GM19467 (cell line): ENCODE results near the gene PTPRS.

Experiments used
- ATAC-seq: cut with Tn5 transposase; IDR thresholded peaks from one replicate; pipeline ENCODE4 v1.9.1; 2021; ENCODE audit warnings: mild to moderate bottlenecking, moderate library complexity; ENCODE audit not compliant: unreplicated experiment

The PTPRS gene

GRCh38 chr19:5312058-5312457 lies 28.6 kb downstream of the PTPRS start:
- no peak for ATAC-seq

GRCh38 chr19:5309438-5310204 lies 31.0 kb downstream of the PTPRS start:
- ATAC-seq, result no peak

- ATAC-seq, result no peak
Observed at GRCh38 chr19:5308451-5309437, 31.9 kb downstream of the PTPRS start.

- ATAC-seq, result no peak
Observed at GRCh38 chr19:5307655-5308054, 33.0 kb downstream of the PTPRS start.

- no peak for ATAC-seq
Observed at GRCh38 chr19:5305163-5305562, 35.4 kb downstream of the PTPRS start.

- no peak for ATAC-seq
Observed at GRCh38 chr19:5304486-5304885, 36.1 kb downstream of the PTPRS start.

- ATAC-seq, result no peak
Observed at GRCh38 chr19:5303208-5303607, 37.4 kb downstream of the PTPRS start.

- no peak for ATAC-seq
Observed at GRCh38 chr19:5302396-5302795, 38.2 kb downstream of the PTPRS start.

GRCh38 chr19:5299137-5299536 lies 41.5 kb downstream of the PTPRS start:
- ATAC-seq, result no peak

- ATAC-seq, result no peak
Observed at GRCh38 chr19:5298471-5298901, 42.1 kb downstream of the PTPRS start.

- ATAC-seq, result no peak
Observed at GRCh38 chr19:5297272-5297669, 43.3 kb downstream of the PTPRS start.

- ATAC-seq, result no peak
Observed at GRCh38 chr19:5296457-5297271, 43.9 kb downstream of the PTPRS start.

- ATAC-seq, result no peak
Observed at GRCh38 chr19:5296021-5296420, 44.6 kb downstream of the PTPRS start.

- ATAC-seq, result no peak
Observed at GRCh38 chr19:5294403-5295160, 46.0 kb downstream of the PTPRS start.

GRCh38 chr19:5293612-5294378 lies 46.8 kb downstream of the PTPRS start:
- ATAC-seq, result no peak

- no peak for ATAC-seq
Observed at GRCh38 chr19:5292822-5293611, 47.6 kb downstream of the PTPRS start.

GRCh38 chr19:5292453-5292821 lies 48.2 kb downstream of the PTPRS start:
- no peak for ATAC-seq

- ATAC-seq, result no peak
Observed at GRCh38 chr19:5291588-5292193, 48.9 kb downstream of the PTPRS start.
